NCI-H1694 treated with DMSO at 0.1 percent for 48 hours (cell line): ENCODE measurements around the gene DCST1.

Experiments
- DNase-seq: peaks from one replicate; lab custom pipeline; 2025; lab: John Stamatoyannopoulos, UW

The DCST1 gene

DNA sequence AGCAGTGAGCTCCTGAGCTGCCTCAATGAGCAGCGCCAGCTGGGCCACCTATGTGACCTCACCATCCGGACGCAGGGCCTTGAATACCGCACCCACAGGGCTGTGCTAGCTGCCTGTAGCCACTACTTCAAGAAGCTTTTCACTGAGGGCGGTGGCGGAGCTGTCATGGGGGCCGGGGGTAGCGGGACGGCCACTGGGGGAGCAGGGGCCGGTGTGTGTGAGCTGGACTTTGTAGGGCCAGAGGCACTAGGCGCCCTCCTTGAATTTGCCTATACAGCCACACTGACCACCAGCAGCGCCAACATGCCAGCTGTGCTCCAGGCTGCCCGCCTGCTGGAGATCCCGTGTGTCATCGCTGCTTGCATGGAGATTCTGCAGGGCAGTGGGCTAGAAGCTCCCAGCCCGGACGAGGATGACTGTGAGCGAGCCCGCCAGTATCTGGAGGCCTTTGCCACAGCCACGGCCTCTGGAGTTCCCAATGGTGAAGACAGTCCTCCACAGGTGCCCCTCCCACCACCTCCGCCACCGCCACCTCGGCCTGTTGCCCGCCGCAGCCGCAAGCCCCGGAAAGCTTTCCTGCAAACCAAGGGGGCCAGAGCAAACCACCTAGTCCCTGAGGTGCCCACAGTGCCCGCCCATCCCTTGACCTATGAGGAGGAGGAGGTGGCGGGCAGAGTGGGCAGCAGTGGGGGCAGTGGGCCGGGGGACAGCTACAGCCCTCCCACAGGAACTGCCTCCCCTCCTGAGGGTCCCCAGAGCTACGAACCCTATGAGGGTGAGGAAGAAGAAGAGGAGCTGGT, 18.7 kb upstream of the DCST1 start:
- no peak for DNase-seq

DNA sequence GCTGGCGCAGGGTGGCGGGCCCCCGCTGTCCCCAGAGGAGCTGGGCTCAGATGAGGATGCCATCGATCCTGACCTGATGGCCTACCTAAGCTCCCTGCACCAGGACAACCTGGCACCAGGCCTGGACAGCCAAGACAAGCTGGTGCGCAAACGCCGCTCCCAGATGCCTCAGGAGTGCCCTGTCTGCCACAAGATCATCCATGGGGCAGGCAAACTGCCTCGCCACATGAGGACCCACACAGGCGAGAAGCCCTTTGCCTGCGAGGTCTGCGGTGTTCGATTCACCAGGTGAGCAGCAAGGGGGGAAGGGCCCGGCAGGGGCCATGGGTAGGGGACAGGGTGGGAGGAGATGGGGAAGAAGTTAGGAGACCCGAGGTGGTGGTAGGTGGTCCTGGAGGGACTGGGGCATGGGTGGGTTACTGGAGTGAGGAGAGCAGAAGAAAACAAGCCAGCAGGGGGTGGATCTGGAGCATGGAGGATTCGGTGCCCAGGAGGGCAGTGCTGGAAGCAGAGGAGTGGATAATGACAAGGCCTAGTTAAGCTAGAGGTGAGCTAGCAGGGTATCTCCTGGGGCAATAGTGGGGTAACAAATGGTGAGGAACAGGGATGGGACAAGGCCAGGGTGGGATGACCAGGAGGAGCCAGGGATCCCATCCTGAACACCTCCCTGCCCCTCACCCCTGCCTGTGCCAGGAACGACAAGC, 17.9 kb upstream of the DCST1 start:
- DNase-seq: no peak

DNA sequence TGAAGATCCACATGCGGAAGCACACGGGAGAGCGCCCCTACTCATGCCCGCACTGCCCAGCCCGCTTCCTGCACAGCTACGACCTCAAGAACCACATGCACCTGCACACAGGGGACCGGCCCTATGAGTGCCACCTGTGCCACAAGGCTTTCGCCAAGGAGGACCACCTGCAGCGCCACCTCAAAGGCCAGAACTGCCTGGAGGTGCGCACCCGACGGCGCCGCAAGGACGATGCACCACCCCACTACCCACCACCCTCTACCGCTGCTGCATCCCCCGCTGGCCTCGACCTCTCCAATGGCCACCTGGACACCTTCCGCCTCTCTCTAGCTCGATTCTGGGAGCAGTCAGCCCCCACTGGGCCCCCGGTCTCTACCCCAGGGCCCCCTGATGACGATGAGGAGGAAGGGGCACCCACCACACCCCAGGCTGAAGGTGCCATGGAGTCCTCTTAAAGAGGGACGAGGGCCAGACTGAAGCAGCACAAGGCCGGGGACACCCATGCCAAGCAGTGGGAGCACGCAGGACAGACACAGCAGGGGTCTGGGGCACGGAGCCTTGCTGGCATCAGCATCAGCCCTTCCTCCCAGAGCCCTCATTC, 17.3 kb upstream of the DCST1 start:
- DNase-seq: no peak

DNA sequence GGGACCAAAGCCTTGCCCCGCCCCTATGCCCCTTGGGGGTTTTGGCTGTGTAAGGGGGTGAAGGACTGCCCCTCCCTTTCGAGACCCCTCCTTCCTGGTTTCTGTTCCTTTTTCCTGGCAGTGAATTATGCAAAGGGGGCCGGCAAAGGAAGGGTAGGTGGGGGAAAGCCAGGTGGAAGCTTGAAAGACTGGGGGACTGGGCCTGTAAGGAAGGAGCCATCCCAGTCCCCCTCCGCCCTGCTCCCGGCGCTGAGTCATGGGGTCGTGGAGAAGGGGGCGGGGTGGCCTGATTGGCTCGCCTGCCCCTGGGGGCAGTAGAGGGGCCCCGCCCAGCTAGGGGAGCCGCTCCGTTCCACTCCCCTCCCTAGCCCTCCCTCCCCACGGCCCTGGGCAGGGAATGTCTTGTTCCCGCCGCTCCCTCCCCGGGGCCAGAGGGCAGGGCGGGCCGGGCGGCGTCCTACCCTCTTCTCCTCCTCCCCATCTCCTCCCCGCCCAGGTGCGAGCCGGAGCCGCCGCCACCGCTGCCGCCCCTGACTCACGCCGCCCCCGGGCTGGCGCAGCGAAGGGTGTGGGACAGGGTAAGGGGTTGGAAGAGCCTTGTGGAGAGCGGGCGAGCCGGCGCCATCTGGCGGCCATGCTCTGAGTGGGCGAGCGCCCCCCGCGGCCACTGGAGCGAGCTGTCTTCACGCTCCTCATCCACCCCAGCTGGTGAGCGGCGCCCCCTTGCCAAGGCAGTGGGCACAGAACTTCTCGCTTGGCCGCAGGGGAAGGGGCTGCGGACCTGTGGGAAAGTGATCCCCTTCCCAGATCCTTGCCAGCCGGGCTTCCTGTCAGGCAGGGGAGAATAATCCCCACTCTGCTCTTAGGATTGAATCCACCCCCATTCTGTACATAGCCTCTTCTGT, 16.3 kb upstream of the DCST1 start:
- peak; percentile 93 for DNase-seq

DNA sequence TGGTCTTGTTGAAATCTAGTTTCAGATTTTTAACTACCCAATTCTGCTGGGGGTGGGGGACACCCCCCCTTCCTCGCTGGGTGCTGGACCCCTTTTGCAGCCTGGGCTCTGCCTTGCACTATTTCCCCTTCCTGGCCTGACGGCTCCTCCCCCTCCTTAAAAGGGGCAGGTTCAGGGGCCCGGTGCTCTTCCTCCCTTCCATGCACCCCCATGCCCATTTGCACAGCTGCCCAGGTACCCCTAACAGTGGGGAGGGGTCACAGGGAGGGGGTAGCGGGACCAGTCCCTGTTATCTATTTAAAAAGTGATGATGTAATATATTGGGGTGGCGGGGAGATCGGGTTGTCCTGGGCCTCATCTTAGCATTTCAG, 15.7 kb upstream of the DCST1 start:
- DNase-seq: no peak

DNA sequence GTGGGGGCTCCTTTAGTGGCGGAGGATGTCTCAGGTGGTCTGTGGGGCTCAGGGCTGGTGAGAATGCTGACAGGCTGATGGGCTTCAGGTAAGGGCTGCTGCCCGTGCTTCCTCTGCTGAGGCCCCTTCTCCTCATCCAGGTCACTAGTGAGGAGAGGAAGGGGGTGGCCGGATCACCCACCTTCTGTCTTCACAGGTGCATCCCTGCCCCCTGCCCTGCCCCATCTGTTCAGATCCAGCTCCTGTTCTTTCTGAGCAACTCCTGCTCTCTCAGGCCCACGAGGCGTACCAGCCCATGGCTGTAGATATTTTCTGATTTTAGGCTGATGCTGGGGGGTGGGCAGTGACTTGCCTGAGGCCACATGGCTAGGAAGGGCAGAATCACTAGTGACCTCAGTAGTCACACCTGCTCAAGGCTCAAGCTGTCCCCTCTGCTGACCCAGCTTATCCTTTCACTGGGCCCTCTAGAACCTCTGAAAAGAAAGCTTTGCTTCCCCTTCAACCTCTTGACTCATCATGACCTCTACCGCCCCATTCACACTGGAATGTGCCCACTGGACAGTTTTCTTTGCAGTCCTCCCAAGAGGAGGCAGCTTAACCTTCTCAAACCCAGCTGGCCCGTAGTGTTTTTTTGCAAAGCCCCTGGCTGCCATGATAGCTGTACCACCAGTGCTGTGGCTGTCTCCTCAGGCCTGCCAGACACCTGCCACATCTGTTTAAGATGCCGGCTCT, 14.8 kb upstream of the DCST1 start:
- DNase-seq: no peak

DNA sequence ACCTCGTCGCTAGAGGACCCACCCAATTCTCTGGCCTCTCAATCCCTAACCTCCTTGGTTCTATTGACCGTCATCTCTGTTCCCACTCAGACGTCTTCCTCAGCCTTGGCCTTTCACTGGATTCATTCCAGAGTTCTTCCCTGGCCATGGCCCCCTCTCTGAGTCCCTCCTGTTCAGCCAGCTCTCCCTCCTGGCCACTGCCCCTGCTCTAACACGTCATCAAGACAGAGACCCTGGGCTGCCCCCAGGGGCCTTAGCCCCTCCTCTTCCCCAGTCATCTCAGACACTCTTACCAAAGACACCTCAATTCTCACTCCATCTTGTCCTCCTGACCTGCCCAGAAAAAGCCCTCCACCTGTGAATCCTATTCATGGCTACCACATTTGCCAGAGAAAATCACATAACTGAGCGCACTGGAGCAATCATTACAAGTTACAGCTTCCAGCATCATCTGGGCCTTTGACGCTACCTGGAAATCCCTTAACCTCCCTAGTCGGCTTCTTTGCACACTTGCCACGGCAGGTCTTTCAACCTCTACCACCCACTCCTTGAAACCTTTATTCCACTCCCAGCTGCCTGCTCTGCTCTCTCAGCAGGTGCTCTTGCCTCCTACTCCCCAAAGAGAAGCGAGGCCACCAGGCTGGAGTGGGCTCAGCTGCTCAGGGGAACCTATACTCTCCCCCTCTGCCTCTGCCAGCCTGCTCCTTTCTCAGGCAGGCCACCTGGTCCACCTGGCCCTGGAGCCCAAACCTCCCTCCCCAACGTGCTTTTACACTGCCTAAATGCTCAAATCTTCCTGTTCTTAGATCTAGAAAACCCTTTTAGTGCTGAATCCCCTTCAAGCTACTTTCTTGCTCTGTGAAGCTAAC, 14.0 kb upstream of the DCST1 start:
- no peak for DNase-seq

DNA sequence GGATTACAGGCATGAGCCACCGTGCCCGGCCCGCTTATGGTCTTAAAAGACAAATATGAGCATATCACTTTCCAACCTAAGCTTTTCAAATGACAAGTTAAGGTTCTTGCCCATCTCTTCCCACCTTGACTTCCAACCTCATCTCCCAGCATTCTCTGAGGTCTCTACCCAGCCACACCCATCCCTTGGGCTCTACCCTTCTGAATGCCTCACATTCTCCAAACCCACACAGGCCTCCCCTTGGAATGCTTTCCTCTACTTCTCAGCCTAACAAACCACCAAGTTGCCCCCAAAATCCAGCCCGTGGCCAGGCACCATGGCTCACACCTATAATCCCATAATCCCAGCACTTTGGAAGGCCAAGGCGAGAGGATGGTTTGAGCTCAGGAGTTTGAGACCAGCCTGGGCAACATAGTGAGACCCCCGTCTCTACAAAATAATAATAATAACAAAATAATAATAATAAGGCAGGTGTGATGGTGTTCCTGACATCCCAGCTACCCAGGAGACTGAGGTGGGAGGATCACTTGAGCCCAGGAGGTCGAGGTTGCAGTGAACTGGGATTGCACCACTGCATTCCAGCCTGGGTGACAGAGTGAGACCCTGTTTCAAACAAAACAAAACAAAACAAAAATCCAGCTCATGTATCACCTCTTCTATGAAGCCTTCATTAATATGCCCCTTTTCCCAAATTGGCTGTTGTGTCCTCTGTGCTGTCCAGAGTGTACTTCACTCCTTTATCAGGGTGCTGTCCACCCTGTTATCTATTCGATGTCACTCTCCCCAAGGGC, 11.3 kb upstream of the DCST1 start:
- DNase-seq: no peak

DNA sequence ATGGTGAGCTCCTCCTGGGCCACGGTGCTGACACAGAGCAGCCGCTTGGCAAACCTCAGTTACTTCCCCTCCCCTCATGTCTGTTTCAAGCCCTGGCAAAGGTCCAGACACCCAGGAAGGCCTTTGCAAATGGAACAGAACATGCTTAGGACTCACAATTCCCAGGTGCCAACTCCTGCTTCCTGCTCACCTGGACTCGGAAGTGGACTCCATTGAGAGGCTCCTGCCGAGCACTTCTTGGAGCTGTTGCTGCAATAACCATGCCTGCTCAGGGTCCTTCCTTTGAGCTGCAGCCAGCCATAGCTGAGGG, 10.7 kb upstream of the DCST1 start:
- DNase-seq: no peak

DNA sequence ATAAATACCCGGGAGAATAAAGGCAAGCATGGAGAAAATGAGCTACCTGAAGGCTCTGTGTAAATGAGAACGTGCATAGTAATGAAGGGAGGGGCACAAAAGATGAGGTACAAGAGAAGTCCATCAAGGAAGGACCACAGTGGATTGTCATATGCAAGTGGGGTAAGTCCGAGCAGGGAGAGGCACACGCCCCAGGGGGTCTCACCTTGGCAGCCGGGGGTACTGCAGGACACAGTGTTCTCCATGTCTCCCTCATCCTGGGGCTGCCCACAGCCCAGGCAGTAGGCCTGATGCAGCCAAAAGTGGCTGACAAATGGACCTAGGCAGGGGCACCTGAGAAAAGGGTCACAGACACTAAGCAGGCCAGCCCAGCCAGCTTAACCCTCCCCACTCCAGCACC, 10.0 kb upstream of the DCST1 start:
- no peak for DNase-seq

DNA sequence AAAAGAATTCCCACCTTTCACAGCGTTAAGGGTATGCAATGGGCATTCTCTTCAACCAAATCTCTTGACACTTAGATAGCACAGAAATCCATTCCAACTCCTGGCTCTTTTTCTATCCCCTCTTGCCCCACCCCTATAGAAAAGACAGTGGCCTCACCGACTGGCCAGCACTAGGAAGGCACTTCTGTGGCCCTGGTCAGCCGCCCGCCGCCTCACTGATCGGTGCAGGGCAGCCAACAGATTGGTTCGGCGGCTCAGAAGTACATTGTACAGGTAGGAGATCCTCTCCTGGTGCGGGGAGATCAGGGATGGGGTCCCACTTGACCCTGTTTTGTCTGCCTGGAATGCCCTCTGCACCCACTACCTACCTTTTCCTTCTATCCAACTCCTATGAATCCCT, 9.3 kb upstream of the DCST1 start:
- DNase-seq: no peak

DNA sequence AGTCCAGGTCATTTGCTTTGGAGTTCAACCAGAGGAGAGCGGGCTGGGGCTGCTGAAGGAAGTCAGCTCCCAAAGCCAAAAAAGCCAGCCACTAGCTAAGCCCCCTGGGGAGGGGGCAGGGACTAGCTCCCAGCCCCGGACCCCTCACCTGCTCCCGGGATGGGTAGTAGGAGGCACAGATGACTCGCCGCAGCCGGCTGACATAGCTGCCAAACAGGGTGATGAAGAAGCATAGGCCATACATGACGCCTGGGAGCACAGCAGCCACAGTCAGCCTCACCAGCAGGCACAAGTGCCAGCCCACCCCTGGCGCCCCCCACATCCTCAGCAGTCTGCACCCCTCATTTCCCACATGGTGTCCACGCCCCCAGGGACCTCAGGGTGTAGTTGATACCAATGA, 7.5 kb upstream of the DCST1 start:
- DNase-seq: no peak

DNA sequence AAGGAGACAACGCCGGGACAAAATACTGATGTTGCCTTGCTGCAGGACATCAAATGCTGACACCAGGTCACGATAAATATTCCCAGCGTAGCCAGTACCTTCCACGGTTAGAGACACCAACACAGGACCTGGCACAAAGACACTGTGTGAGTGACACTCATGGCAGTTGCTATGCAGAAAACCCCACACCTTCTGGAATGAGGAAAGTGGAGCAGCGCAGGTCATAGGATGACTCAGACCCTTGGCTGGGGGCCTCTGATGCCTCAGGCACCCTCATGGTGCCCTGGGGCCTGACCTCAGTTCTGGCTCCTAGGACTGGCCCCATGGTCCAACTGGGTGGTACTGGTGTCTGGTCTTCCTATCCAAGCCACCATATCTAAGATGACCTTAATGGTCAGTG, 7.0 kb upstream of the DCST1 start:
- no peak for DNase-seq

DNA sequence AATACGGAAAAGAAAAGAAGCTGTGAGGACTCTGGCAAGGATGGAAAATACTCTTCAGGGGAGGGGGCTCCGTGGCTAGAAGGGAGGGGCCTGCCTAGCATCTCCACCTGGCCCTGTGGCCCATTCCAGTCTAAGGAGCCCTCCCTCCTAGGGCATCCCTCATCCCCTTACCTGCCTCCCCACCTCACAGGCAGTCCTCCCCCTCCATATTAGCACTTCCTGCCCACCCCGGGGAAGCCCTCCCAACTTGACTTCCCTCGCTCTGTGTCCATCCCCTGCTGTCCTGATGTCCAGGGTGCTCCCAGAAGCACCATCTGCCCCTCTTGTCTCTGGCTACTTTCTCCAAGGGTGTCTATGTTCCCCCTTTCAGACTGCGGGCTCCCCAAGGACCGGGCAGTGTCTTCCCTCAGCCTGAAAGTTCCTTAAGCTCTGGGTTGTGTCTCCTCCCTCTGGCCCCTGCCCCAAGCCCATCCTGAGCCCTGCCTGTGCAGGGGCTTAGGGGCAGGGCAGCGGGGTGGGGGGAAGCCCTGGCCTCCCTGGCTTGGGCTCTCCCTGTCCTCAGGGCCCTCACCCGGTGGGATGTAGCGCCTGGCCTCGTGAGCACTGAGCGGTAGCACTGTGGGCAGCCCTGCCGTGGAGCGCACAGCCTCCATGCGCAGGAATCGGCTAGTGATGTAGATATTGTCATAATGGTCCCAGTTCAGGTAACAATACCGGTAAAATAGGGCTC, 3.9 kb upstream of the DCST1 start:
- DNase-seq: no peak

DNA sequence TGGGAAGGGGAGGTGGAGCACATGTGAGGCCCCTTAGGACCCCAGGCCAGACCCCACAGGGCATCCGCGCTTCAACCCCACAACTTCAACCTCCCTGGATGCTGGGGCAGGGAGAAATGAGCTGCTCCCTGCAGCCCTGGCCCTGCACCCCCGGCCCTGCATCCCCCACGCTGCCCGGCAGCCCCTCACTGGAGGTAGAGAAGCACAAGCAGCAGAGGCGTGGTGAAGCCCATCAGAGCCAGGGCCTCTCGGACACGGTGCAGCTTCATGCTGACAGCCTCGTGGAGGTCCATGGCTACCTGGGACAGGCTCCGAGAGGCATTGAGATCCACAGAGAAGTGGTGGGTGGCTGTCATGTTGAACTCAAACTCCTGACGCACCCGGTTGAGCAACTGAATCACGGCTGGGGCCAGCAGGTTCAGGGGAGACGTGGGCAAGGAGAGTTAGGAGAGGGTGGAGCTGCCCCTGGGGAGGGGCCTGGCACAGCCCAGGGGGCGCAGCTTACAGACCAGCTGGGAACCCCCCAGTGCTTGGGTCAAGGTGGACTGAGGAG, 3.3 kb upstream of the DCST1 start:
- no peak for DNase-seq

DNA sequence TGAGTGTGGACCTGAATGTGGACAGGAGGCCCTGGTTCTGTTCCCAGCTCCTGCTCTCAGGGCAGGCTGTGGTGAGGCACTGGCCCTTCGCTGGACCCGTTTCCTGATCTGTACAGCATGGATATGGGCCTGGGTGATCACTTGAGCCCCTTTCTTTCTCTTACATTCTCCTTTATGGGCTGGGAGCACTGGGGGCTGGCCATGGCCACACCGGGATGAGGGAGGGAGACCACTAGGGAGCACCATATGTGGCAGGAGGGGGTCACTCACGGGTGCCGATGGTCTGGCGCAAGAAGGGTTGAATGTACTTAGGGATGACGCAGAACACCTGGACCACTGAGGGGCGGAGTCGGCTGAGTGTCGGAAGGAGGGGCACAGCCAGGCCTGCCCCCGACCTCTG, 2.7 kb upstream of the DCST1 start:
- no peak for DNase-seq

DNA sequence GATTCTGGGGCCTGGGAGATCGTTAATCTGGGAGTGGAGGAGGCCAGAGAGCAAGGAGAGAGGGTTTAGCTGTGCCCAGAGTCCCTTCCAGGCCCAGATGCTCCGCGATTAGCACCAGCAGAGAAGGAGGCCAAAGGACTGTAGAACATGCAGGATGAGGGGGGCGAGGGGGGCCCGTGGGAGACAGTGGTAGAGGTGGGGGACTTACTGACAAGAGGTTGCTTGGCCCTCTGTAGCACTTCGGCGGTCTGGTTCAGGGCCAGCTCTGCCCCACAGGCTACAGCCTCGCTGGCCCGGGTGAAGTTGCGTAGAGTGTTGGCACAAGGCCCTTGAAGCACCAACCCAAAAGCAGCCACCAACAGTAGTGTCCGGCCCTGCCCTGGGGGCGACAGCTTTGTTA, 738 bp upstream of the DCST1 start:
- DNase-seq: no peak

DNA sequence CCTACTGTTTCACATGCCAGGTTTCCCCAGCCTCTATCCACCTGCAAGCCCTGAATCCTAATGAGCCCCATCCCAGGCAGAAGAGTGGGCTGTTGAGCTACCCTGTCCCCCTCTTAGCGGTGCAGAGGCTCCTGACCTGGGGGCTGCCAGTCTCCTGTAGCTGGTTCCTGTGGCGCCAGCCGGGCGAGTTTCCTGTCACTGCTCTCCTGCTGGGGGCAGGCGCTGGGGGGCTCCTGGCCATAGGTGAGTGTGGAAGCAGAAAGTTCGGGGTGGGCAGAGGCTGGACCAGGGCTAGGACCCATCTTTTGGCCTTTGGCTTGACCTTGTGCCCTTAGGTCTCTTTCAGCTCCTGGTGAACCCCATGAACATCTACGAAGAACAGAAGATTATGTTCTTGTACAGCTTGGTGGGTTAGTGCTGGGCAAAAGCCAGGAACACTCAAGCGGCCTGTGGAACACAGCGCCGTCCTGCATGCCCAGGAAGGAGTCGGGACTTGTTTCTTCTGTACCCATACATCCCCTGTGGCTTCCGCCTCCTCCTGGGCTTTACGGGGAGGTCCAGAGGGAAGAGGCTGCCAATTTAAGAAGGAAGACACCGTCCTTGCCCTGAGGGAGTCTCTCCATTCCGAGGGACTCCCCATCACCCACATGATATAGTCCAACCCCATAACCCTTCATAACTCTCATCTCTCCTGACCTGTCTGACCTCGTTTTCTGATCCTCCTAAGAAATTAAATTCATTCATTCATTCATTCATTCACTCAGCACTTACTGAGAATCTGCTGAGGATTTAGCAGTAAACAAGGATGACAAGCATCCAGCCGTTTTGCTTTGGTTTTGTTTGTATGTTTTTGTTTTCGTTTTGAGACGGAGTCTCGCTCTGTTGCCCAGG, 939 bp downstream of the DCST1 start:
- DNase-seq: no peak
